Suprapubic skin (tissue), 4 donors: ENCODE data around the gene S100P.

ENCODE experiments used
- POLR2A ChIP-seq, 2 donors: fragments of 450-650 bp; IDR thresholded peaks; one replicate each; pipeline ENCODE4 v1.6.1; 2017; ENCODE audit warnings: antibody characterized with exemption in 2 of 2, mild to moderate bottlenecking in 2 of 2, moderate library complexity in 2 of 2
- POLR2AphosphoS5 ChIP-seq, 3 donors: sonication (generic); formaldehyde crosslinking; IDR thresholded peaks; one replicate each; pipeline ENCODE4 v1.6.1; 2017; ENCODE audit warnings: antibody characterized with exemption in 3 of 3
- TF ChIP-seq, protein P1 (sequence below), 2 donors: fragments of 200-600 bp in 1 of 2; fragments of 450-650 bp in 1 of 2; sonication (generic) in 1 of 2; IDR thresholded peaks; one replicate each; pipeline ENCODE4 v1.5.1; 2016 to 2019; ENCODE audit warnings: antibody characterized with exemption in 2 of 2, mild to moderate bottlenecking in 1 of 2, moderate library complexity in 1 of 2

DNA sequence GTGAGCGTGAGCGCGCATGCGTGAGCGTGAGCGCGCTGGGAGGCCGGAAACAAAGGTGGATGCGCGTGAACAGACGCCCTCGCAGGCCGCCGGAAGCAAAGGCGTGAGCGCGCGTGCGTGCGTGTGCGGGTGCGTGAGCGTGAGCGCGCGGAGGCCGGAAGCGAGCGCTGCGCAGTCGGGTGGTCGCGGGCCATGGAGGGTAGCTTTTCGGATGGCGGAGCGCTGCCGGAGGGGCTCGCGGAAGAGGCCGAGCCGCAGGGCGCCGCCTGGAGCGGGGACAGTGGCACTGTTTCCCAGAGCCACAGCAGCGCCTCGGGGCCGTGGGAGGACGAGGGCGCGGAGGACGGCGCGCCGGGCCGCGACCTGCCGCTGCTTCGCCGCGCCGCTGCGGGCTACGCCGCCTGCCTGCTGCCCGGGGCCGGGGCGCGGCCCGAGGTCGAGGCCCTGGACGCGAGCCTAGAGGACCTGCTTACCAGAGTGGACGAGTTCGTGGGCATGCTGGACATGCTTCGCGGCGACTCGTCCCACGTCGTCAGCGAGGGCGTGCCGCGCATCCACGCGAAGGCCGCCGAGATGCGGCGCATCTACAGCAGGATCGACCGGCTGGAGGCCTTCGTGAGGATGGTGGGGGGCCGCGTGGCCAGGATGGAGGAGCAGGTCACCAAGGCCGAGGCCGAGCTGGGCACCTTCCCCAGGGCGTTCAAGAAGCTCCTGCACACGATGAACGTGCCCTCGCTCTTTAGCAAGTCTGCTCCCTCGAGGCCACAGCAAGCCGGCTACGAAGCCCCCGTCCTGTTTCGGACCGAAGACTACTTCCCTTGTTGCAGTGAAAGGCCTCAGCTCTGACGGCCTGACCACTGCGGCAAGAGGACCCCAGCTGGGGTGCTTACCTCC, 22.6 kb downstream of the S100P start, which contains the start of gene BLOC1S4:
- TF ChIP-seq, protein P1, sequence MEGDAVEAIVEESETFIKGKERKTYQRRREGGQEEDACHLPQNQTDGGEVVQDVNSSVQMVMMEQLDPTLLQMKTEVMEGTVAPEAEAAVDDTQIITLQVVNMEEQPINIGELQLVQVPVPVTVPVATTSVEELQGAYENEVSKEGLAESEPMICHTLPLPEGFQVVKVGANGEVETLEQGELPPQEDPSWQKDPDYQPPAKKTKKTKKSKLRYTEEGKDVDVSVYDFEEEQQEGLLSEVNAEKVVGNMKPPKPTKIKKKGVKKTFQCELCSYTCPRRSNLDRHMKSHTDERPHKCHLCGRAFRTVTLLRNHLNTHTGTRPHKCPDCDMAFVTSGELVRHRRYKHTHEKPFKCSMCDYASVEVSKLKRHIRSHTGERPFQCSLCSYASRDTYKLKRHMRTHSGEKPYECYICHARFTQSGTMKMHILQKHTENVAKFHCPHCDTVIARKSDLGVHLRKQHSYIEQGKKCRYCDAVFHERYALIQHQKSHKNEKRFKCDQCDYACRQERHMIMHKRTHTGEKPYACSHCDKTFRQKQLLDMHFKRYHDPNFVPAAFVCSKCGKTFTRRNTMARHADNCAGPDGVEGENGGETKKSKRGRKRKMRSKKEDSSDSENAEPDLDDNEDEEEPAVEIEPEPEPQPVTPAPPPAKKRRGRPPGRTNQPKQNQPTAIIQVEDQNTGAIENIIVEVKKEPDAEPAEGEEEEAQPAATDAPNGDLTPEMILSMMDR (IDR thresholded peaks at IDR 0.05): no peak
- TF ChIP-seq POLR2AphosphoS5 (IDR thresholded peaks at IDR 0.05) (peak; percentile 84 to 92 (median 86)), POLR2A (IDR thresholded peaks at IDR 0.05) (peak in 1 of 2 donors; percentile 71)
